C4-2B (cell line): Measurements from ENCODE around the gene RPS6KL1.

Experiments used
- CTCF ChIP-seq: fragments of 450-650 bp; conservative IDR thresholded peaks from 2 replicates; pipeline ENCODE4 v1.5.1; 2017; ENCODE audit warnings: mild to moderate bottlenecking
- ZFX ChIP-seq: fragments of 450-650 bp; IDR thresholded peaks from 2 replicates; pipeline ENCODE4 v1.6.1; 2017

- TF ChIP-seq CTCF: no peak; the same call in 1 of the 2 replicates
- TF ChIP-seq ZFX: no peak
These were observed 16.0 kb downstream of the RPS6KL1 start for GRCh38 chr14:74906925-74907521.
